A549 (cell line): ENCODE results near the gene RAD51AP2. TPM values are rescaled to one million over a fixed set of nuclear protein-coding genes. Genes with fewer than 3 reads are reported as not detected.

Experiments
- ATAC-seq, 2 experiments: fragments of 200-7000 bp in 1 of 2; fragments of >200 bp in 1 of 2; cut with Nextera tagmentation in 1 of 2; cut with Tn5 transposase in 1 of 2; 3 replicates each; pipeline versions ENCODE4 v1.8.0 to v1.9.1; 2018 to 2020; ENCODE audit warnings: mild to moderate bottlenecking in 1 of 2, moderate library complexity in 1 of 2
- CTCF ChIA-PET: fragments of 300-600 bp; sonication (Branson Sonifier 250); formaldehyde crosslinking; extraction: SDS; loops from one replicate; lab custom pipeline; 2021; ENCODE audit warnings: antibody characterized with exemption, inconsistent platforms; lab: Yijun Ruan, JAX
- POLR2A ChIA-PET: fragments of 350-600 bp; formaldehyde crosslinking; extraction: SDS; loops from one replicate; lab custom pipeline; 2021; ENCODE audit warnings: antibody characterized with exemption, inconsistent platforms; lab: Yijun Ruan, JAX
- DNase-seq, 2 experiments: peaks; one replicate each; pipeline versions ENCODE4 v3.0.0 to v3.0.0-alpha.2; 2011 to 2016; ENCODE audit warnings: low read depth in 1 of 2, low spot score in 1 of 2
- FAIRE-seq: peaks from 2 replicates; lab custom pipeline; 2011; peaks lifted over from hg19 to GRCh38; lab: Jason Lieb, UNC
- H3K27ac ChIP-seq, 2 experiments: fragments of >200 bp; sonication (Bioruptor Twin); formaldehyde crosslinking; 3 replicates each; pipeline ENCODE4 v1.5.1; 2016 to 2017
- H3K4me1 ChIP-seq: fragments of >200 bp; sonication (Bioruptor Twin); formaldehyde crosslinking; 3 replicates; pipeline ENCODE4 v1.6.1; 2016
- H3K4me2 ChIP-seq: fragments of >200 bp; sonication (Bioruptor Twin); formaldehyde crosslinking; 3 replicates; pipeline ENCODE4 v1.6.1; 2016
- H3K4me3 ChIP-seq: fragments of >200 bp; sonication (Bioruptor Twin); formaldehyde crosslinking; 3 replicates; pipeline ENCODE4 v1.5.1; 2016
- H3K9me3 ChIP-seq: fragments of >200 bp; sonication (Bioruptor Twin); formaldehyde crosslinking; 3 replicates; pipeline ENCODE4 v1.6.1; 2016
- BCL3 ChIP-seq: fragments of >200 bp; sonication (Bioruptor Twin); formaldehyde crosslinking; IDR thresholded peaks from 3 replicates; pipeline ENCODE4 v1.6.1; 2016
- BHLHE40 ChIP-seq: IDR thresholded peaks from 2 replicates; pipeline ENCODE4 v1.6.1; 2012; ENCODE audit warnings: low read depth, low read length, inconsistent platforms
- CEBPB ChIP-seq, 2 experiments: fragments of >200 bp in 1 of 2; sonication (Bioruptor Twin) in 1 of 2; formaldehyde crosslinking in 1 of 2; IDR thresholded peaks; 2 replicates each; pipeline ENCODE4 v1.6.1; 2012 to 2016
- CHD2 ChIP-seq: fragments of 150-350 bp; IDR thresholded peaks from 2 replicates; pipeline ENCODE4 v1.6.1; 2014; ENCODE audit warnings: low read length; ENCODE audit not compliant: partially characterized antibody
- CTCF ChIP-seq: fragments of >200 bp; sonication (Bioruptor Twin); formaldehyde crosslinking; IDR thresholded peaks from 3 replicates; pipeline ENCODE4 v1.5.1; 2016
- EHF ChIP-seq: fragments of 250-450 bp; sonication (Bioruptor Pico); IDR thresholded peaks from 2 replicates; pipeline ENCODE4 v1.5.0; 2020; ENCODE audit warnings: mild to moderate bottlenecking
- ELK1 ChIP-seq: fragments of 150-350 bp; IDR thresholded peaks from 2 replicates; pipeline ENCODE4 v1.6.1; 2014; ENCODE audit warnings: low read depth, mild to moderate bottlenecking, low read length
- ESRRA ChIP-seq: fragments of 150-350 bp; IDR thresholded peaks from 2 replicates; pipeline ENCODE4 v1.6.1; 2014; ENCODE audit warnings: mild to moderate bottlenecking, low read length, borderline replicate concordance
- FOSB ChIP-seq: fragments of 250-450 bp; sonication (Bioruptor Pico); IDR thresholded peaks from 2 replicates; pipeline ENCODE4 v1.5.0; 2020; ENCODE audit warnings: mild to moderate bottlenecking, moderate library complexity
- HOXB13 ChIP-seq: fragments of 250-450 bp; sonication (Bioruptor Pico); IDR thresholded peaks from 2 replicates; pipeline ENCODE4 v1.5.0; 2020; ENCODE audit warnings: low read depth, mild to moderate bottlenecking, moderate library complexity
- HOXB5 ChIP-seq: fragments of 250-450 bp; sonication (Bioruptor Pico); IDR thresholded peaks from 2 replicates; pipeline ENCODE4 v1.5.0; 2020; ENCODE audit warnings: mild to moderate bottlenecking, moderate library complexity
- KDM5A ChIP-seq: fragments of 200-600 bp; sonication (generic); IDR thresholded peaks from 2 replicates; pipeline ENCODE4 v1.6.1; 2016; ENCODE audit warnings: antibody characterized with exemption, mild to moderate bottlenecking
- MAFK ChIP-seq: fragments of 450-650 bp; IDR thresholded peaks from 2 replicates; pipeline ENCODE4 v1.6.1; 2014; ENCODE audit not compliant: partially characterized antibody
- MAX ChIP-seq: IDR thresholded peaks from 2 replicates; pipeline ENCODE4 v1.6.1; 2012
- NPAS2 ChIP-seq: fragments of 250-450 bp; sonication (Bioruptor Pico); IDR thresholded peaks from 2 replicates; pipeline ENCODE4 v1.8.0; 2022; ENCODE audit warnings: mild to moderate bottlenecking, moderate library complexity, borderline replicate concordance
- NR3C1 ChIP-seq: fragments of >200 bp; sonication (Bioruptor Twin); formaldehyde crosslinking; IDR thresholded peaks from 3 replicates; pipeline ENCODE4 v1.6.1; 2017
- POLR2AphosphoS2 ChIP-seq: conservative IDR thresholded peaks from 2 replicates; pipeline ENCODE4 v1.6.1; 2012; ENCODE audit warnings: low read length, improper control_type of control experiment, inconsistent platforms
- RAD21 ChIP-seq, 2 experiments: fragments of >200 bp in 1 of 2; sonication (Bioruptor Twin) in 1 of 2; formaldehyde crosslinking in 1 of 2; IDR thresholded peaks in 1 of 2; conservative IDR thresholded peaks in 1 of 2; 2 replicates in 1 of 2; 3 replicates in 1 of 2; pipeline ENCODE4 v1.6.1; 2012 to 2018; ENCODE audit warnings: inconsistent platforms in 1 of 2
- RFX5 ChIP-seq: fragments of 450-650 bp; IDR thresholded peaks from 2 replicates; pipeline ENCODE4 v1.7.1; 2014; ENCODE audit warnings: antibody characterized with exemption, mild to moderate bottlenecking, moderate library complexity
- SMC3 ChIP-seq: fragments of >200 bp; sonication (Bioruptor Twin); formaldehyde crosslinking; IDR thresholded peaks from 3 replicates; pipeline ENCODE4 v1.6.1; 2018; ENCODE audit warnings: inconsistent platforms
- TFCP2L1 ChIP-seq: fragments of 250-450 bp; sonication (Bioruptor Pico); IDR thresholded peaks from 2 replicates; pipeline ENCODE4 v1.5.0; 2021; ENCODE audit warnings: mild to moderate bottlenecking
- ZFP36 ChIP-seq: fragments of 450-650 bp; IDR thresholded peaks from 2 replicates; pipeline ENCODE4 v1.6.1; 2014; ENCODE audit warnings: borderline replicate concordance; ENCODE audit not compliant: partially characterized antibody
- ZNF302 ChIP-seq: fragments of 250-450 bp; sonication (Bioruptor Pico); IDR thresholded peaks from 2 replicates; pipeline ENCODE4 v1.9.0; 2021; ENCODE audit warnings: inconsistent platforms, mild to moderate bottlenecking, moderate library complexity
- ZSCAN20 ChIP-seq: fragments of 250-450 bp; sonication (Bioruptor Pico); IDR thresholded peaks from 2 replicates; pipeline ENCODE4 v1.8.0; 2022; ENCODE audit warnings: mild to moderate bottlenecking, moderate library complexity
- WGBS: methylation state at CpG from one replicate; pipeline ENCODE4 v1.1.6; 2017; ENCODE audit errors: missing lambda C conversion rate; 5-methylcytosine and 5-hydroxymethylcytosine counted together
- polyA plus RNA-seq, 4 experiments: library from polyadenylated mRNA; depleted of rRNA in 3 of 4; stranded (reverse); fragments of >200 nt; fragmentation: RNase III in 1 of 4; extraction: RNeasy Plus Mini Kit Qiagen cat#74134 plus additional on column Dnase treatment in 1 of 4; gene quantifications; 2 replicates in 3 of 4; 3 replicates in 1 of 4; pipeline ENCODE4 v1.2.3, GENCODE V29; 2011 to 2017

Gene RAD51AP2
- polyA plus RNA-seq, 2 of the 4 experiments (the other 2 are of a cell fraction), result not detected

GRCh38 chr2:17547237-17547636 is 29.0 kb upstream of the RAD51AP2 start:
- Histone ChIP-seq H3K9me3 (no peaks in the 10 kb centered on the region), H3K4me1 (peaks cover 3% of the 10 kb centered on the region; the same call in 1 of the 3 replicates), H3K27ac (no peak overlapping the region), H3K4me2 (no peak overlapping the region), H3K4me3 (no peak overlapping the region)
- ATAC-seq (no peak), FAIRE-seq (no peak), DNase-seq (no peak)
- TF ChIP-seq BCL3, result no peak
- TF ChIP-seq MAX, result no peak
- no peak for TF ChIP-seq RAD21 (conservative IDR thresholded peaks at IDR 0.05 in 1 of 2, IDR thresholded peaks at IDR 0.05 in 1 of 2)
- no peak for TF ChIP-seq CHD2
- TF ChIP-seq ELK1, result no peak
- no peak for TF ChIP-seq ZFP36
- no peak for TF ChIP-seq CTCF
- TF ChIP-seq ESRRA, result no peak
- TF ChIP-seq FOSB (CRISPR knock-in tag), result no peak
- no peak for TF ChIP-seq ZNF302 (CRISPR knock-in tag)
- TF ChIP-seq EHF (CRISPR knock-in tag), result no peak
- CTCF ChIA-PET, result no interaction called here
- POLR2A ChIA-PET, result no interaction called here
- 40% methylated on average over 2 of the region's 2 CpGs for WGBS

GRCh38 chr2:17545680-17546613 is 27.7 kb upstream of the RAD51AP2 start:
- ChIA-PET CTCF (no interaction called here), POLR2A (no interaction called here)
- ATAC-seq, result no peak
- no peak for TF ChIP-seq ZFP36
- TF ChIP-seq NR3C1, result no peak
- no peak for TF ChIP-seq HOXB5
- no peak for TF ChIP-seq ZSCAN20 (CRISPR knock-in tag)
- TF ChIP-seq MAX, result no peak
- no peak for TF ChIP-seq CHD2
- Histone ChIP-seq H3K4me1 (peaks cover 4% of the 10 kb centered on the region; the same call in 1 of the 3 replicates), H3K4me3 (no peak overlapping the region), H3K9me3 (no peaks in the 10 kb centered on the region), H3K4me2 (no peak overlapping the region), H3K27ac (no peak overlapping the region)
- FAIRE-seq, result no peak
- DNase-seq, result no peak
- 16% methylated on average over 5 of the region's 5 CpGs for WGBS

GRCh38 chr2:17544256-17544655 is 26.0 kb upstream of the RAD51AP2 start:
- no peak for DNase-seq
- ChIA-PET CTCF (interaction anchor here (0.8 kb wide), 1 partner anchor 10 kb away, joined by 4 read pairs; no protein-coding TSS in a partner anchor), POLR2A (no interaction called here)
- no peak overlapping the region for H3K4me2 ChIP-seq
- H3K4me1 ChIP-seq, result peaks cover 6% of the 10 kb centered on the region; the same call in 1 of the 3 replicates
- H3K9me3 ChIP-seq, result no peaks in the 10 kb centered on the region
- H3K4me3 ChIP-seq, result no peak overlapping the region
- no peak for ATAC-seq
- FAIRE-seq, result no peak
- 71% methylated on average over 3 of the region's 3 CpGs for WGBS
- H3K27ac ChIP-seq, result no peak overlapping the region
- no peak for TF ChIP-seq FOSB (CRISPR knock-in tag)
- TF ChIP-seq POLR2AphosphoS2, result no peak
- no peak for TF ChIP-seq BCL3
- TF ChIP-seq RFX5, result no peak
- TF ChIP-seq ZNF302 (CRISPR knock-in tag), result no peak
- TF ChIP-seq TFCP2L1 (CRISPR knock-in tag), result no peak
- no peak for TF ChIP-seq NPAS2 (CRISPR knock-in tag)
- TF ChIP-seq CEBPB (IDR thresholded peaks at IDR 0.05), result no peak
- TF ChIP-seq BHLHE40, result no peak
- TF ChIP-seq KDM5A, result no peak
- no peak for TF ChIP-seq MAX
- no peak for TF ChIP-seq MAFK
- TF ChIP-seq HOXB13 (CRISPR knock-in tag), result no peak
- no peak for TF ChIP-seq SMC3
